H1 (cell line): ENCODE data around the gene PLD2. TPM values are rescaled to one million over a fixed set of nuclear protein-coding genes. Genes with fewer than 3 reads are reported as not detected.

Source experiments
- CTCF ChIA-PET: fragments of 300-600 bp; sonication (Branson Sonifier 250); formaldehyde crosslinking; loops from one replicate; lab custom pipeline; 2021; ENCODE audit not compliant: partially characterized antibody; lab: Charles Lee
- POLR2A ChIA-PET: fragments of 300-600 bp; sonication (Branson Sonifier 250); formaldehyde crosslinking; loops from one replicate; lab custom pipeline; 2021; ENCODE audit warnings: inconsistent platforms; ENCODE audit not compliant: partially characterized antibody; lab: Charles Lee
- DNase-seq, 2 experiments: peaks; one replicate each; pipeline versions ENCODE4 v3.0.0 to v3.0.0-alpha.2; 2010 to 2022; ENCODE audit warnings: low spot score in 2 of 2, low read depth in 1 of 2, mixed read lengths in 1 of 2
- FAIRE-seq: peaks from 2 replicates; lab custom pipeline; 2011; peaks lifted over from hg19 to GRCh38; lab: Jason Lieb, UNC
- H2AFZ ChIP-seq: 2 replicates; pipeline ENCODE4 v1.8.1; 2012; ENCODE audit warnings: low read length, inconsistent platforms
- H2AK5ac ChIP-seq: 2 replicates; pipeline ENCODE4 v1.6.1; 2013; ENCODE audit warnings: low read depth, low read length
- H2BK120ac ChIP-seq: replicated peaks from 2 replicates; pipeline ENCODE3; 2013; ENCODE audit warnings: low read depth, low read length, inconsistent platforms
- H2BK12ac ChIP-seq: 2 replicates; pipeline ENCODE4 v1.6.1; 2013; ENCODE audit warnings: low read depth, low read length
- H2BK15ac ChIP-seq: 2 replicates; pipeline ENCODE4 v1.6.1; 2013; ENCODE audit warnings: low read length
- H2BK20ac ChIP-seq: 2 replicates; pipeline ENCODE4 v1.6.1; 2013; ENCODE audit warnings: low read length
- H2BK5ac ChIP-seq: 2 replicates; pipeline ENCODE4 v1.6.1; 2013; ENCODE audit warnings: low read depth, low read length
- H3K14ac ChIP-seq: 2 replicates; pipeline ENCODE4 v1.6.1; 2013; ENCODE audit warnings: inconsistent platforms; ENCODE audit not compliant: insufficient read length
- H3K18ac ChIP-seq: 2 replicates; pipeline ENCODE4 v1.6.1; 2013; ENCODE audit warnings: low read length; ENCODE audit errors: extremely low read depth
- H3K23ac ChIP-seq: 2 replicates; pipeline ENCODE4 v1.6.1; 2013; ENCODE audit warnings: inconsistent platforms; ENCODE audit not compliant: insufficient read length
- H3K23me2 ChIP-seq: 2 replicates; pipeline ENCODE4 v1.6.1; 2013; ENCODE audit warnings: low read depth, low read length
- H3K27ac ChIP-seq: 2 replicates; pipeline ENCODE4 v1.6.1; 2011; ENCODE audit warnings: low read depth, low read length, inconsistent platforms
- H3K27me3 ChIP-seq, 4 experiments: replicated peaks in 1 of 4; 1 replicate in 1 of 4; 2 replicates in 3 of 4; pipeline versions ENCODE4 v1.6.1 to v1.8.1; 2011 to 2013; ENCODE audit warnings: low read length in 3 of 4, mild to moderate bottlenecking in 3 of 4, inconsistent platforms in 2 of 4, mixed read lengths in 2 of 4, moderate library complexity in 1 of 4; ENCODE audit not compliant: control insufficient read depth in 3 of 4, insufficient read depth in 3 of 4; ENCODE audit errors: extremely low read depth in 1 of 4
- H3K36me3 ChIP-seq, 4 experiments: 2 replicates each; pipeline versions ENCODE4 v1.6.1 to v1.8.1; 2011 to 2013; ENCODE audit warnings: mild to moderate bottlenecking in 4 of 4, low read length in 3 of 4, moderate library complexity in 2 of 4, control low read depth in 1 of 4, inconsistent platforms in 1 of 4; ENCODE audit not compliant: insufficient read depth in 4 of 4, control insufficient read depth in 2 of 4
- H3K4ac ChIP-seq: replicated peaks from 2 replicates; pipeline ENCODE3; 2013; ENCODE audit warnings: low read length, low read depth, mixed read lengths, inconsistent platforms; ENCODE audit not compliant: insufficient read length
- H3K4me1 ChIP-seq, 4 experiments: replicated peaks in 1 of 4; 1 replicate in 1 of 4; 2 replicates in 3 of 4; pipeline versions ENCODE4 v1.6.1 to v1.8.1; 2011 to 2013; ENCODE audit warnings: low read length in 3 of 4, inconsistent platforms in 2 of 4, mixed read lengths in 1 of 4; ENCODE audit not compliant: insufficient read depth in 4 of 4, control insufficient read depth in 3 of 4
- H3K4me2 ChIP-seq, 2 experiments: 2 replicates each; pipeline versions ENCODE4 v1.6.1 to v1.8.1; 2011 to 2013; ENCODE audit warnings: low read depth in 2 of 2, low read length in 2 of 2, control low read depth in 1 of 2, inconsistent platforms in 1 of 2, mild to moderate bottlenecking in 1 of 2; ENCODE audit not compliant: insufficient read depth in 1 of 2
- H3K4me3 ChIP-seq, 4 experiments: fragments of 200-600, 300-600 bp in 1 of 4; sonication (generic), shearing (Covaris generic), sonication (Bioruptor Twin) in 1 of 4; 2 replicates each; pipeline versions ENCODE4 v1.5.1 to v1.8.1; 2011 to 2016; ENCODE audit warnings: low read length in 4 of 4, low read depth in 3 of 4, control low read depth in 2 of 4, inconsistent platforms in 2 of 4, mild to moderate bottlenecking in 2 of 4, mixed read lengths in 1 of 4, moderate library complexity in 1 of 4; ENCODE audit not compliant: insufficient read depth in 2 of 4; ENCODE audit errors: extremely low read depth in 1 of 4
- H3K56ac ChIP-seq: replicated peaks from 2 replicates; pipeline ENCODE3; 2013; ENCODE audit warnings: low read depth, mild to moderate bottlenecking, mixed read lengths, low read length, inconsistent platforms; ENCODE audit not compliant: insufficient read length
- H3K79me1 ChIP-seq: 2 replicates; pipeline ENCODE4 v1.6.1; 2013; ENCODE audit warnings: low read depth, low read length, control low read depth
- H3K79me2 ChIP-seq, 2 experiments: 2 replicates each; pipeline versions ENCODE4 v1.6.1 to v1.8.1; 2012 to 2013; ENCODE audit warnings: low read length in 2 of 2, mild to moderate bottlenecking in 2 of 2, inconsistent platforms in 1 of 2; ENCODE audit not compliant: insufficient read depth in 2 of 2, control insufficient read depth in 1 of 2
- H3K9ac ChIP-seq, 4 experiments: replicated peaks in 1 of 4; 1 replicate in 1 of 4; 2 replicates in 3 of 4; pipeline versions ENCODE4 v1.6.1 to v1.8.1; 2011 to 2013; ENCODE audit warnings: low read depth in 3 of 4, low read length in 3 of 4, control low read depth in 2 of 4, mild to moderate bottlenecking in 2 of 4, moderate library complexity in 2 of 4, inconsistent platforms in 1 of 4; ENCODE audit errors: extremely low read depth in 1 of 4
- H3K9me3 ChIP-seq, 2 experiments: 2 replicates each; pipeline versions ENCODE4 v1.6.1 to v1.8.1; 2012 to 2013; ENCODE audit warnings: mild to moderate bottlenecking in 2 of 2, moderate library complexity in 2 of 2, control low read depth in 1 of 2, inconsistent platforms in 1 of 2, low read depth in 1 of 2, low read length in 1 of 2, mixed read lengths in 1 of 2; ENCODE audit not compliant: insufficient read depth in 2 of 2
- H4K20me1 ChIP-seq, 2 experiments: replicated peaks in 1 of 2; 2 replicates each; pipeline versions ENCODE3 to v1.8.1; 2011 to 2013; ENCODE audit warnings: inconsistent platforms in 2 of 2, low read length in 2 of 2, mild to moderate bottlenecking in 1 of 2; ENCODE audit not compliant: insufficient read depth in 2 of 2, control insufficient read depth in 1 of 2
- H4K5ac ChIP-seq: 2 replicates; pipeline ENCODE4 v1.6.1; 2013; ENCODE audit warnings: low read length, low read depth, mixed read lengths, inconsistent platforms; ENCODE audit not compliant: insufficient read length
- H4K8ac ChIP-seq: 2 replicates; pipeline ENCODE4 v1.8.0; 2013; ENCODE audit warnings: mild to moderate bottlenecking, moderate library complexity, low read length, inconsistent platforms; ENCODE audit not compliant: insufficient read depth; ENCODE audit errors: extremely low read depth
- H4K91ac ChIP-seq: replicated peaks from 2 replicates; pipeline ENCODE3; 2013; ENCODE audit warnings: low read length, mixed read lengths, inconsistent platforms; ENCODE audit not compliant: insufficient read length
- CBX5 ChIP-seq: fragments of 300-800, 300-1000 bp; sonication (generic); IDR thresholded peaks from 2 replicates; pipeline ENCODE4 v1.7.1; 2016; ENCODE audit warnings: antibody characterized with exemption, low read length, low read depth
- WGBS, 2 experiments: shearing (Covaris generic) in 1 of 2; methylation state at CpG; one replicate each; pipeline versions ENCODE4 v1.1.6 to v1.1.7; 2013 to 2015; ENCODE audit warnings: low lambda C conversion rate in 2 of 2, mixed read lengths in 2 of 2, inconsistent platforms in 1 of 2, low coverage in 1 of 2, missing lambda C conversion rate in 1 of 2; ENCODE audit not compliant: insufficient replicate concordance in 2 of 2, insufficient coverage in 1 of 2, insufficient read length in 1 of 2; ENCODE audit errors: extremely low coverage in 1 of 2, missing lambda C conversion rate in 1 of 2; 5-methylcytosine and 5-hydroxymethylcytosine counted together
- polyA plus RNA-seq, 7 experiments: library from polyadenylated mRNA; depleted of rRNA in 3 of 7; stranded (reverse) in 5 of 7; unstranded in 2 of 7; fragments of >200 nt in 5 of 7; fragments of 200-250 nt in 2 of 7; gene quantifications; 1 replicate in 5 of 7; 2 replicates in 1 of 7; 4 replicates in 1 of 7; pipeline versions ENCODE4 v1.2.1 to v1.2.3, GENCODE V29; 2011 to 2013; ENCODE audit warnings: missing spikeins in 2 of 7, mixed read lengths in 2 of 7
- total RNA-seq: library from RNA; stranded (reverse); fragmentation: NEBNext Ultra II Directional; extraction: Animal tissue kit (Norgen Biotek cat#: 25700); gene quantifications from 2 replicates; pipeline ENCODE4 v1.2.1, GENCODE V29; 2021

Gene PLD2
- total and polyA plus RNA-seq, 2 of the 8 experiments (the other 6 are each of a cell fraction or from before 2014, with no cell fraction given), result 44.3 to 48.4 TPM

GRCh38 chr17:4816826-4817225 lies 9.9 kb downstream of the PLD2 start:
- CTCF ChIA-PET, result interaction anchor here (1.1 to 5.8 kb wide), 3 partner anchors 9 to 66 kb away, joined by 4 to 55 read pairs (median 16); no protein-coding TSS in a partner anchor
- Histone ChIP-seq H3K23me2 (no peaks in the 10 kb centered on the region), H3K27ac (no peak overlapping the region), H2AK5ac (no peak overlapping the region), H3K79me1 (no peaks in the 10 kb centered on the region; the same call in 1 of the 2 replicates), H2BK12ac (no peak overlapping the region), H3K9me3 (no peaks in the 10 kb centered on the region; a peak in 1 of 4 replicates), H3K79me2 (no peaks in the 10 kb centered on the region), H3K14ac (no peak overlapping the region), H3K4me2 (no peak overlapping the region), H4K20me1 (peaks cover 3 to 7% of the 10 kb centered on the region in 2 experiments), H3K4ac (no peak overlapping the region), H4K91ac (no peak overlapping the region), H2AFZ (no peak overlapping the region), H3K23ac (no peak overlapping the region), H3K18ac (no peak overlapping the region), H3K56ac (no peak overlapping the region), H4K5ac (no peak overlapping the region), H3K9ac (no peak overlapping the region), H2BK120ac (no peak overlapping the region), H4K8ac (no peak overlapping the region; the same call in 1 of the 2 replicates), H2BK20ac (no peak overlapping the region), H3K36me3 (peaks cover 6 to 8% (median 7%) of the 10 kb centered on the region in 4 experiments; a peak in 5 of 8 replicates), H2BK15ac (no peak overlapping the region), H2BK5ac (no peak overlapping the region), H3K4me3 (no peak overlapping the region), H3K4me1 (no peaks in the 10 kb centered on the region), H3K27me3 (no peaks in the 10 kb centered on the region)
- 89% methylated on average over 13 of the region's 13 CpGs; no CpG with 5 or more reads in 1 of the 2 experiments for WGBS, 2 experiments
- DNase-seq, result no peak
- FAIRE-seq, result no peak
- POLR2A ChIA-PET, result interaction anchor here (1.3 to 1.6 kb wide), 2 partner anchors 9 to 10 kb away, joined by 3 to 5 read pairs; partner anchors contain the start of gene PLD2
- no peak for TF ChIP-seq CBX5
